Measurements from ENCODE around the gene FAM20C. TPM values are rescaled to one million over a fixed set of nuclear protein-coding genes. Genes with fewer than 3 reads are reported as not detected.

FAM20C gene
- total RNA-seq, 1 experiment from 2014 or later: 34.0 TPM

GRCh38 chr7:167976-168791 lies 24.2 kb upstream of the FAM20C start:
- POLR2A ChIA-PET: no interaction called here
- Histone ChIP-seq H3K9me3 (no peaks in the 10 kb centered on the region), H3K27me3 (replicated peaks; ENCODE audit: control insufficient read depth, insufficient read depth, low read length) (no peaks in the 10 kb centered on the region), H3K36me3 (ENCODE audit: control insufficient read depth, insufficient read depth, low read length) (no peaks in the 10 kb centered on the region), H3K4me1 (peaks cover 30% of the 10 kb centered on the region), H3K4me3 (ENCODE audit: low read depth, low read length) (no peak overlapping the region)
- TF ChIP-seq, protein P1, sequence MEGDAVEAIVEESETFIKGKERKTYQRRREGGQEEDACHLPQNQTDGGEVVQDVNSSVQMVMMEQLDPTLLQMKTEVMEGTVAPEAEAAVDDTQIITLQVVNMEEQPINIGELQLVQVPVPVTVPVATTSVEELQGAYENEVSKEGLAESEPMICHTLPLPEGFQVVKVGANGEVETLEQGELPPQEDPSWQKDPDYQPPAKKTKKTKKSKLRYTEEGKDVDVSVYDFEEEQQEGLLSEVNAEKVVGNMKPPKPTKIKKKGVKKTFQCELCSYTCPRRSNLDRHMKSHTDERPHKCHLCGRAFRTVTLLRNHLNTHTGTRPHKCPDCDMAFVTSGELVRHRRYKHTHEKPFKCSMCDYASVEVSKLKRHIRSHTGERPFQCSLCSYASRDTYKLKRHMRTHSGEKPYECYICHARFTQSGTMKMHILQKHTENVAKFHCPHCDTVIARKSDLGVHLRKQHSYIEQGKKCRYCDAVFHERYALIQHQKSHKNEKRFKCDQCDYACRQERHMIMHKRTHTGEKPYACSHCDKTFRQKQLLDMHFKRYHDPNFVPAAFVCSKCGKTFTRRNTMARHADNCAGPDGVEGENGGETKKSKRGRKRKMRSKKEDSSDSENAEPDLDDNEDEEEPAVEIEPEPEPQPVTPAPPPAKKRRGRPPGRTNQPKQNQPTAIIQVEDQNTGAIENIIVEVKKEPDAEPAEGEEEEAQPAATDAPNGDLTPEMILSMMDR (IDR thresholded peaks at IDR 0.05; ENCODE audit: insufficient read depth in 1 of 2, low read depth in 1 of 2, low read length in 1 of 2, severe bottlenecking in 1 of 2, unreplicated experiment in 1 of 2): no peak
- H3K36me3 Mint-ChIP-seq (ENCODE audit: insufficient read depth, unreplicated experiment): no peaks in the 10 kb centered on the region
- H3K9me3 Mint-ChIP-seq (ENCODE audit: unreplicated experiment): no peaks in the 10 kb centered on the region
- no TSS peak for BruUV-seq (replicated peaks)
- no peak overlapping the region for H3K4me3 Mint-ChIP-seq (ENCODE audit: unreplicated experiment)
- no peaks in the 10 kb centered on the region for H3K27me3 Mint-ChIP-seq (ENCODE audit: insufficient read depth, unreplicated experiment)
- intact Hi-C loops (cut with micrococcal nuclease; ENCODE audit: unreplicated experiment): no loop called here
- DNase-seq: peak in 1 of 2 experiments; percentile 26
- peaks cover 9% of the 10 kb centered on the region for H3K4me1 Mint-ChIP-seq (ENCODE audit: low read depth, unreplicated experiment)
- H3K27ac Mint-ChIP-seq (ENCODE audit: unreplicated experiment): no peak overlapping the region
- CTCF ChIA-PET: interaction anchor here (0.5 to 0.9 kb wide), 2 partner anchors 67 to 104 kb away, joined by 3 read pairs; no protein-coding TSS in a partner anchor

GRCh38 chr7:169276-170172 lies 22.8 kb upstream of the FAM20C start:
- Histone ChIP-seq H3K36me3 (ENCODE audit: control insufficient read depth, insufficient read depth, low read length) (no peaks in the 10 kb centered on the region), H3K9me3 (no peaks in the 10 kb centered on the region), H3K4me1 (peaks cover 21% of the 10 kb centered on the region), H3K4me3 (ENCODE audit: low read depth, low read length) (no peak overlapping the region), H3K27me3 (replicated peaks; ENCODE audit: control insufficient read depth, insufficient read depth, low read length) (no peaks in the 10 kb centered on the region)
- ChIA-PET CTCF (no interaction called here), POLR2A (interaction anchor here (0.6 kb wide), 1 partner anchor 105 kb away, joined by 3 read pairs; no protein-coding TSS in a partner anchor)
- TF ChIP-seq, protein P1 (IDR thresholded peaks at IDR 0.05; ENCODE audit: insufficient read depth in 1 of 2, low read depth in 1 of 2, low read length in 1 of 2, severe bottlenecking in 1 of 2, unreplicated experiment in 1 of 2): no peak
- H3K36me3 Mint-ChIP-seq (ENCODE audit: insufficient read depth, unreplicated experiment): no peaks in the 10 kb centered on the region
- H3K27me3 Mint-ChIP-seq (ENCODE audit: insufficient read depth, unreplicated experiment): no peaks in the 10 kb centered on the region
- H3K27ac Mint-ChIP-seq (ENCODE audit: unreplicated experiment): peak overlapping the region; percentile 19
- peak in 1 of 2 experiments; percentile 17 for DNase-seq
- no TSS peak for BruUV-seq (replicated peaks)
- no peak overlapping the region for H3K4me3 Mint-ChIP-seq (ENCODE audit: unreplicated experiment)
- intact Hi-C loops (cut with micrococcal nuclease; ENCODE audit: unreplicated experiment): no loop called here
- H3K9me3 Mint-ChIP-seq (ENCODE audit: unreplicated experiment): no peaks in the 10 kb centered on the region
- H3K4me1 Mint-ChIP-seq (ENCODE audit: low read depth, unreplicated experiment): peaks cover 7% of the 10 kb centered on the region

Data from Caco-2 (cell line).